BLaER1 (cell line): ENCODE measurements around the gene KRTAP19-7.

ENCODE experiments used
- H3K27ac ChIP-seq: shearing (Covaris generic); formaldehyde crosslinking; 2 replicates; pipeline ENCODE4 v1.8.1; 2022
- H3K27me3 ChIP-seq: shearing (Covaris generic); formaldehyde crosslinking; 2 replicates; pipeline ENCODE4 v1.8.1; 2022
- H3K36me3 ChIP-seq: shearing (Covaris generic); formaldehyde crosslinking; 2 replicates; pipeline ENCODE4 v1.8.1; 2022
- H3K4me1 ChIP-seq: shearing (Covaris generic); formaldehyde crosslinking; 2 replicates; pipeline ENCODE4 v1.8.1; 2022
- H3K4me2 ChIP-seq: shearing (Covaris generic); formaldehyde crosslinking; 2 replicates; pipeline ENCODE4 v1.8.1; 2022
- H3K4me3 ChIP-seq: shearing (Covaris generic); formaldehyde crosslinking; 2 replicates; pipeline ENCODE4 v1.8.1; 2022
- H3K9ac ChIP-seq: shearing (Covaris generic); formaldehyde crosslinking; 2 replicates; pipeline ENCODE4 v1.8.1; 2022
- H3K9me3 ChIP-seq: shearing (Covaris generic); formaldehyde crosslinking; 2 replicates; pipeline ENCODE4 v1.8.1; 2022
- H4K20me1 ChIP-seq: shearing (Covaris generic); formaldehyde crosslinking; 2 replicates; pipeline ENCODE4 v1.8.1; 2022
- Cebpa-rat ChIP-seq: shearing (Covaris generic); IDR thresholded peaks from 2 replicates; pipeline ENCODE4 v1.8.1; 2022

KRTAP19-7 gene

GRCh38 chr21:30567617-30568016 is 6.5 kb upstream of the KRTAP19-7 start:
- Histone ChIP-seq H3K4me2 (no peak overlapping the region), H3K9ac (no peak overlapping the region), H3K36me3 (no peaks in the 10 kb centered on the region), H3K27ac (no peak overlapping the region), H3K4me3 (no peak overlapping the region), H3K9me3 (no peaks in the 10 kb centered on the region), H3K27me3 (no peaks in the 10 kb centered on the region), H4K20me1 (no peaks in the 10 kb centered on the region), H3K4me1 (no peaks in the 10 kb centered on the region)
- TF ChIP-seq Cebpa-rat, result no peak

GRCh38 chr21:30563630-30564029 is 2.5 kb upstream of the KRTAP19-7 start:
- no peaks in the 10 kb centered on the region for H3K27me3 ChIP-seq
- H3K9ac ChIP-seq, result no peak overlapping the region
- H4K20me1 ChIP-seq, result no peaks in the 10 kb centered on the region
- H3K4me3 ChIP-seq, result no peak overlapping the region
- no peak for TF ChIP-seq Cebpa-rat
- no peaks in the 10 kb centered on the region for H3K9me3 ChIP-seq
- no peaks in the 10 kb centered on the region for H3K36me3 ChIP-seq
- no peak overlapping the region for H3K27ac ChIP-seq
- H3K4me1 ChIP-seq, result no peaks in the 10 kb centered on the region
- no peak overlapping the region for H3K4me2 ChIP-seq

GRCh38 chr21:30563072-30563471 is 2.0 kb upstream of the KRTAP19-7 start:
- no peak for TF ChIP-seq Cebpa-rat
- no peak overlapping the region for H3K27ac ChIP-seq
- H3K4me1 ChIP-seq, result no peaks in the 10 kb centered on the region
- no peaks in the 10 kb centered on the region for H4K20me1 ChIP-seq
- no peaks in the 10 kb centered on the region for H3K36me3 ChIP-seq
- H3K27me3 ChIP-seq, result no peaks in the 10 kb centered on the region
- no peaks in the 10 kb centered on the region for H3K9me3 ChIP-seq
- no peak overlapping the region for H3K4me2 ChIP-seq
- no peak overlapping the region for H3K9ac ChIP-seq
- no peak overlapping the region for H3K4me3 ChIP-seq

- no peak overlapping the region for H3K27ac ChIP-seq
- no peak overlapping the region for H3K4me3 ChIP-seq
- H3K36me3 ChIP-seq, result no peaks in the 10 kb centered on the region
- no peak overlapping the region for H3K4me2 ChIP-seq
- H3K9me3 ChIP-seq, result no peaks in the 10 kb centered on the region
- TF ChIP-seq Cebpa-rat, result no peak
- no peaks in the 10 kb centered on the region for H4K20me1 ChIP-seq
- H3K9ac ChIP-seq, result no peak overlapping the region
- H3K27me3 ChIP-seq, result no peaks in the 10 kb centered on the region
- no peaks in the 10 kb centered on the region for H3K4me1 ChIP-seq
These were observed 843 bp upstream of the KRTAP19-7 start for GRCh38 chr21:30561957-30562356.

GRCh38 chr21:30555095-30555494 is 6.0 kb downstream of the KRTAP19-7 start:
- Histone ChIP-seq H3K27me3 (no peaks in the 10 kb centered on the region), H3K4me1 (no peaks in the 10 kb centered on the region), H3K27ac (no peak overlapping the region), H3K9me3 (no peaks in the 10 kb centered on the region), H3K4me2 (no peak overlapping the region), H3K9ac (no peak overlapping the region), H4K20me1 (no peaks in the 10 kb centered on the region), H3K4me3 (no peak overlapping the region), H3K36me3 (no peaks in the 10 kb centered on the region)
- no peak for TF ChIP-seq Cebpa-rat

GRCh38 chr21:30552782-30553181 is 8.3 kb downstream of the KRTAP19-7 start:
- Histone ChIP-seq H3K27ac (no peak overlapping the region), H3K9ac (no peak overlapping the region), H3K27me3 (no peaks in the 10 kb centered on the region), H4K20me1 (no peaks in the 10 kb centered on the region), H3K4me2 (no peak overlapping the region), H3K4me1 (no peaks in the 10 kb centered on the region), H3K36me3 (no peaks in the 10 kb centered on the region), H3K4me3 (no peak overlapping the region), H3K9me3 (no peaks in the 10 kb centered on the region)
- no peak for TF ChIP-seq Cebpa-rat

GRCh38 chr21:30541764-30542163 is 19.4 kb downstream of the KRTAP19-7 start, which contains the start of gene KRTAP19-6:
Gene KRTAP19-6, minus strand, starts transcription at chr21:30541864. Its CDS starts 31 bp downstream, at chr21:30541833.
- no peaks in the 10 kb centered on the region for H4K20me1 ChIP-seq

GRCh38 chr21:30518876-30519275 is 42.2 kb downstream of the KRTAP19-7 start:
- H3K4me1 ChIP-seq, result no peaks in the 10 kb centered on the region
- no peak overlapping the region for H3K4me2 ChIP-seq
- H3K36me3 ChIP-seq, result no peaks in the 10 kb centered on the region
- no peak overlapping the region for H3K27ac ChIP-seq
- no peaks in the 10 kb centered on the region for H3K9me3 ChIP-seq
- H3K4me3 ChIP-seq, result no peak overlapping the region
- TF ChIP-seq Cebpa-rat, result no peak
- no peak overlapping the region for H3K9ac ChIP-seq
- H3K27me3 ChIP-seq, result no peaks in the 10 kb centered on the region
- H4K20me1 ChIP-seq, result no peaks in the 10 kb centered on the region

More at GRCh38 chr21:30541764-30542163, 19.4 kb downstream of the KRTAP19-7 start, which contains the start of gene KRTAP19-6:
- Histone ChIP-seq H3K4me1 (no peaks in the 10 kb centered on the region), H3K4me2 (no peak within 1 kb of the TSS), H3K9me3 (no peaks in the 10 kb centered on the region), H3K27me3 (no peaks in the 10 kb centered on the region), H3K27ac (no peak within 1 kb of the TSS), H3K4me3 (no peak within 1 kb of the TSS), H3K9ac (no peak within 1 kb of the TSS), H3K36me3 (no peaks in the 10 kb centered on the region)
- no peak for TF ChIP-seq Cebpa-rat

- no peak overlapping the region for H3K27ac ChIP-seq
- no peaks in the 10 kb centered on the region for H3K4me1 ChIP-seq
- no peaks in the 10 kb centered on the region for H3K9me3 ChIP-seq
- H4K20me1 ChIP-seq, result no peaks in the 10 kb centered on the region
- no peak for TF ChIP-seq Cebpa-rat
- no peak overlapping the region for H3K4me3 ChIP-seq
- H3K4me2 ChIP-seq, result no peak overlapping the region
- H3K9ac ChIP-seq, result no peak overlapping the region
- H3K27me3 ChIP-seq, result no peaks in the 10 kb centered on the region
- no peaks in the 10 kb centered on the region for H3K36me3 ChIP-seq
These were observed 45.4 kb downstream of the KRTAP19-7 start for GRCh38 chr21:30515681-30516080.
